ENCODE measurements around the gene FMN2. TPM values are rescaled to one million over a fixed set of nuclear protein-coding genes. Genes with fewer than 3 reads are reported as not detected.

The FMN2 gene
- total and polyA plus RNA-seq, 4 donors, result 17.1 to 78.7 (median 46.5) TPM

DNA sequence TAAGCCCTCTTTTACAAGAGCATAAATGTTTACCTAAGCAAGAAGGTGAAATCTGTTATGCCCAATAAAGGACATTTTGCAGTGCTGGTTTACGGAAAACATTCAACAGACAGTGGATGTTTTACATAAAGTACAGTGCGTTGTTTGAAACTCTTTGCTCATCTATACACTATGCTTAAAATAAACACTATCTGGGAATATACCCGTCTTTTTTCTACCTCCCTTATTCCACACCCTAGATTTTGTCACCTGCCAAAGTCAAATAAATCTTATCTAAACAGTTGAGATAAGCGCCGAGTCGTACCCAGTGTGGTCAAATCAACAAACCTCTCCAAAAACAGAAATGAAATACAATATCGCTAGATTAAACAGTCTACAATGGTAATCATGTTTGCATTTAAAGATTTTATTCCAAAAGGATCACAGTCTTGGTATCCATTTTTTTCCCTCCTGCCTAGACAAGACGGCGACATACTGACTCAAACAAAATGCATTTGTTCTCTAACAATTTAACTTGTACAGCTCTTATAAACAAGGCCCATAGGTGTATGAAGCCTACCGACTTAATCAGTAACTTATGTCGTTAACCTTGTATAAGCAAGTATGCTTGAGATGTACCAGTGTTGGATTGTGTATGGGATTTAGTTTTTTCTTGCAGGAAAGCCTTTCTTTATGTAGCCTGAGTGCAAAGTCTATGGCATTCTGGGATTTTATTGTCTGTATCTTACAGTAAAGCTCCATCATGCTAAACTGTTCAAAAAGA is 189.1 kb downstream of the FMN2 start:
- Histone ChIP-seq H3K4me3 (ENCODE audit: low read depth, low read length) (no peak overlapping the region), H3K27me3 (ENCODE audit: control insufficient read depth, insufficient read depth, low read length) (no peaks in the 10 kb centered on the region), H3K4me1 (ENCODE audit: control insufficient read depth, insufficient read depth, low read length) (no peaks in the 10 kb centered on the region), H3K27ac (ENCODE audit: low read depth, low read length) (no peak overlapping the region), H3K36me3 (ENCODE audit: control insufficient read depth, insufficient read depth, low read length) (no peaks in the 10 kb centered on the region), H3K9me3 (ENCODE audit: control insufficient read depth, insufficient read depth, low read length) (no peaks in the 10 kb centered on the region)
- WGBS (ENCODE audit: insufficient coverage), result 90% methylated on average over 6 of the region's 11 CpGs
- DNase-seq (ENCODE audit: low read depth in 4 of 6, low spot score in 6 of 6), result no peak

DNA sequence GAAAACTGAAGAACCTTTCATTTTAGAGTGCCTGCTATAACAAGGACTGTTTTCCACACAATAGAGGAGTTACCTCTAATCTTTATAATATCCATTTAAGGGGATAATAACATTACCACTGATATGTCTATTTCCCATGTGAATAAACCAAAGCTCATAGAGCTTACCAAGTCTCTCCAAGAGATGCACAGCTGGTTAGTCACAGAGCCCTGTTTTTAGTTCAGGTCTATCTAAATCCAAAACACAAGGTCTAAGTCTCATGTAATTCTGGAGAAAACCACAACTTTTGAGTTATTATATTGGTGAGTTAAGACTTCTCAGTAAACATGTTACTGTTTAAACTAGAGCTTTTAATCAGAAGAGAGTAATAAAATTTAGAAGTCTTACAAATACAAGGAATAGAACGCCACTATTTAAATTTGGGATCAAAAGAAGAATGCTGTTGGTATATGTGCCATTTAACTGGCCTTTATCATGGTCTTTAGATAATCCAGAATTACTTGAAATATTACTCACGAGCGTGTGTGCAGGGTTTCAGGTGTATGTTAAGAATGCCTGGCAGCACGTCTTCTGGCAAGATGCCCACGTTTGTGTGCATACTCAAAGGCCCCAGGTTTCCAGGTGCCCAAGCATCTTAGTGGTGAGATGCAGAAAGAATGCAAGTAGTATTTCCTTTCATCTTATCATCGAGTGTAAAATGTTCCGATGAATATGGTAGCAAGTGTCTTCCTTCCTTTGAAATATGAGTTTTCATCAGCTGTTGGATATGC is 190.6 kb downstream of the FMN2 start:
- Histone ChIP-seq H3K36me3 (ENCODE audit: control insufficient read depth, insufficient read depth, low read length) (no peaks in the 10 kb centered on the region), H3K9me3 (ENCODE audit: control insufficient read depth, insufficient read depth, low read length) (no peaks in the 10 kb centered on the region), H3K27me3 (ENCODE audit: control insufficient read depth, insufficient read depth, low read length) (no peaks in the 10 kb centered on the region), H3K4me1 (ENCODE audit: control insufficient read depth, insufficient read depth, low read length) (no peaks in the 10 kb centered on the region), H3K4me3 (ENCODE audit: low read depth, low read length) (no peak overlapping the region), H3K27ac (ENCODE audit: low read depth, low read length) (no peak overlapping the region)
- DNase-seq (ENCODE audit: low read depth in 4 of 6, low spot score in 6 of 6), result no peak
- WGBS (ENCODE audit: insufficient coverage), result no CpG with 5 or more reads among the region's 7 CpGs

DNA sequence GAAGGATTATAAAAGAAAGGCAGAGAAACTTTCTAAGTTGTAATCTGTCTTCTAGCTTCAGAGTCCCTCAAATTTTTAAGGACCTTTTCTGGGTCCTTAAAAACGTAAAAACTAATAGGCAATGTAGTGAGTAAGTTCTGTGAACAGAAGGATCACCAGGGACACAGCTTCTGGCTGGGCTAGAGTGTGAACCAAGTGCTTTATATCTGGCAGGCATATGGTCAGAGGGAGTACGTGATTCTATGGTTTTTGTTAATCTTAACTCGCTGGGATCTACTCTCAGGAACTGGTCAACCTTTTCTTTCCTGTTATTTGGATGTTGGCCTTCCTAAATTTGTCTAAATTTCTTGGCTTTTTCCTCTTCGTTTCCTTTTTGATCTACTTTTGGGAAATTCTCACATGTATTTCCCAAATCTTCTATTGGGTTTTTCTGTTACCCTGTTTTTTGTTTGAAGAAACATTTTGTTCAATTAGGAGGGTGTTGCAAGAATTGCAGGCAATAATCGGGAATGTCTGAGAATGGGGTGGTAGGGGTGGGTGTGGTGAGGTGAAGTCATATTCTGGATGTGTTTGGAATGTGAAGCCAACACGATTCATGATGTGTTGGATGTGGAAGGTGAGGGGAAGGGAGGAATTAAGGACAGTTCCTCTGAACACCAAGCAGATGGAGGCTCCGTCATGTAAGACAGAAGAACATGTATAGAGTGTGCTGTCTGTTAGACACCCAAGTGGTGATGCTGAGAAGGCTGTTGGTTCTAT is 193.2 kb downstream of the FMN2 start:
- Histone ChIP-seq H3K4me3 (ENCODE audit: low read depth, low read length) (no peak overlapping the region), H3K27ac (ENCODE audit: low read depth, low read length) (no peak overlapping the region)
- whole genome bisulfite sequencing (ENCODE audit: insufficient coverage), result 93% methylated on average over 3 of the region's 7 CpGs

DNA sequence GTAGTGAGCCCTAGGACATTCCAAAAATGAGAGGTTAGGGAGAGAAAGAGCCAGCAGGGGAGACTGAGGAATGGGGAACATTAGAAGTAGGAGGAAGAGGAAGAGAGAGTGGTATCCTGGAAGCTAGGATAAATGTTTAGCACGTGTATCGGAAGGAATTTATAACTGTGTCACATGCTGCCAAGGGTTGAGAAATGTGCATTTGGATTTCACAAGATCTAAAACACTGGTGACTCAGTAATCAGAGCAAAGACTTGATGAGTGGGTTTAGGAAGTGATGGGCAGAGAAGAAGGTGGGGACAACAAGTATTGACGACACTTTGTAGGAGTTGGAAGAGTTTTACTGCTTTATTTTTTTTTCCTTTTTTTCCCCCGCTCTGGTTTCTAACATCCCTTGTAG is 193.9 kb downstream of the FMN2 start:
- Histone ChIP-seq H3K36me3 (ENCODE audit: control insufficient read depth, insufficient read depth, low read length) (no peaks in the 10 kb centered on the region), H3K4me3 (ENCODE audit: low read depth, low read length) (no peak overlapping the region), H3K9me3 (ENCODE audit: control insufficient read depth, insufficient read depth, low read length) (no peaks in the 10 kb centered on the region), H3K27me3 (ENCODE audit: control insufficient read depth, insufficient read depth, low read length) (no peaks in the 10 kb centered on the region), H3K27ac (ENCODE audit: low read depth, low read length) (no peak overlapping the region), H3K4me1 (ENCODE audit: control insufficient read depth, insufficient read depth, low read length) (no peaks in the 10 kb centered on the region)
- 88% methylated on average over 2 of the region's 4 CpGs for WGBS (ENCODE audit: insufficient coverage)
- DNase-seq (ENCODE audit: low read depth in 4 of 6, low spot score in 6 of 6), result no peak

More for the DNA sequence above, 193.2 kb downstream of the FMN2 start:
- DNase-seq (ENCODE audit: low read depth in 4 of 6, low spot score in 6 of 6), result no peak
- Histone ChIP-seq H3K27me3 (ENCODE audit: control insufficient read depth, insufficient read depth, low read length) (no peaks in the 10 kb centered on the region), H3K4me1 (ENCODE audit: control insufficient read depth, insufficient read depth, low read length) (no peaks in the 10 kb centered on the region), H3K36me3 (ENCODE audit: control insufficient read depth, insufficient read depth, low read length) (no peaks in the 10 kb centered on the region), H3K9me3 (ENCODE audit: control insufficient read depth, insufficient read depth, low read length) (no peaks in the 10 kb centered on the region)

DNA sequence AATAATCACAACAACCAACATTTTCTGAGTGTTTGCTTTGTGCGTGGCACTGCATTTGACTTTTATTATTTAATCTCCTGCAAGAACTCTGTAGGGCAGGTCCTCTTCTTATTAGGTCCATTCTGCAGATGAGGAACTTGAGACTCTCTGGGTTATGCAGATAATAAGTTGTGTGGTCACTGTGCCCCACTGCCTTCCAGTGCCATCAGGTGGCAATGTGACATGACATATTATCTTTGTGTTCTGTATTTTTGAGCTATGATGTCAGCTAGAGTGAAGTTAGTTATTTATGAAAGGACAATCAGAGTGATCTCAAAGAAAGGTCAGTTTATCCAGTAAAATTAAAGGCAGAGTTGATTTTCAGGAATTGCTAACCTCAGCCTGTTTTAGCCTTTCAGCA is 196.0 kb downstream of the FMN2 start:
- no peaks in the 10 kb centered on the region for H3K27me3 ChIP-seq (ENCODE audit: control insufficient read depth, insufficient read depth, low read length)
- WGBS (ENCODE audit: insufficient coverage), result no CpG with 5 or more reads among the region's 1 CpG
- no peaks in the 10 kb centered on the region for H3K9me3 ChIP-seq (ENCODE audit: control insufficient read depth, insufficient read depth, low read length)
- no peaks in the 10 kb centered on the region for H3K4me1 ChIP-seq (ENCODE audit: control insufficient read depth, insufficient read depth, low read length)
- no peak overlapping the region for H3K4me3 ChIP-seq (ENCODE audit: low read depth, low read length)
- H3K27ac ChIP-seq (ENCODE audit: low read depth, low read length), result no peak overlapping the region
- DNase-seq (ENCODE audit: low read depth in 4 of 6, low spot score in 6 of 6), result no peak
- H3K36me3 ChIP-seq (ENCODE audit: control insufficient read depth, insufficient read depth, low read length), result no peaks in the 10 kb centered on the region

DNA sequence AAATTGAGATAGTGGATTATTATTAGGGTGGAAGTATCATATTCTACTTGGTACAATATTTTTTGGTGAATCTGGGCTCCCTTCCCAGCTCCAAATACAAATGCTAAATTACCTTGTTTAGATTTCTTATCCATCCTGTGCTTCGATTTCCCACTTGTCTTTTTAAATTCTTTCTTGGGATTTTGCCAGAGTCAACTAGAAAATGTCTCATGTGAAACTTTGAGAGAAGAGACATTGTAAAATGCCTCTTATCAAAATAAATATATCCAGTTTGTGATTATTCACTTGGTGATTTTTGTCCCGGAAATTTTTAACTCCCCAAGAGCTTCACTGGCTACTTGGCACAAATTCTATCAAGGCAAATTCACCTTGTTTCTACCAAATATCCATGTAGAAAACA is 202.0 kb downstream of the FMN2 start:
- Histone ChIP-seq H3K4me3 (ENCODE audit: low read depth, low read length) (no peak overlapping the region), H3K27ac (ENCODE audit: low read depth, low read length) (no peak overlapping the region), H3K9me3 (ENCODE audit: control insufficient read depth, insufficient read depth, low read length) (no peaks in the 10 kb centered on the region), H3K27me3 (ENCODE audit: control insufficient read depth, insufficient read depth, low read length) (no peaks in the 10 kb centered on the region), H3K36me3 (ENCODE audit: control insufficient read depth, insufficient read depth, low read length) (peaks cover 5% of the 10 kb centered on the region), H3K4me1 (ENCODE audit: control insufficient read depth, insufficient read depth, low read length) (no peaks in the 10 kb centered on the region)
- 80% methylated on average over 1 of the region's 2 CpGs for WGBS (ENCODE audit: insufficient coverage)
- peak in 2 of 6 donors; percentile 16 to 44 for DNase-seq (ENCODE audit: low read depth in 4 of 6, low spot score in 6 of 6)

DNA sequence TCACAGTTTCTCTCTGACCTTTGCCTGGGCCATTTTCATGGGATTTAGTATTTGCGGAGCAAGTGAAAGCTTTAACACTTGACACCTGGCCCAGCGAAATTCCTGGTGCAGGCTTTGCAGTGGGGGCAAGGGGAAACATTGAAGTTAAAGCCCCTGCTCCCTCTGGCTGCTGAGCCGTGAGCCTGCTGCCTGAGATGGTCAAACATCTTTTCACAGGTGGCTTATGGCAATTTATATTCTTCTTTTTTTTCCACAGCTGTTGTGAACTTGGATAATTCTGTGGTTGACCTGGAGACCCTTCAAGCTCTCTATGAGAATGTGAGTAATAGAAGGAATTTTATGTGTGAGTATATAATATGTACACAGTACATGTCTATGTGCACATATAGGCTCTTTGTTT is 202.9 kb downstream of the FMN2 start:
- no peak for DNase-seq (ENCODE audit: low read depth in 4 of 6, low spot score in 6 of 6)
- 39% methylated on average over 2 of the region's 3 CpGs for whole genome bisulfite sequencing (ENCODE audit: insufficient coverage)
- Histone ChIP-seq H3K4me3 (ENCODE audit: low read depth, low read length) (no peak overlapping the region), H3K27ac (ENCODE audit: low read depth, low read length) (no peak overlapping the region), H3K27me3 (ENCODE audit: control insufficient read depth, insufficient read depth, low read length) (no peaks in the 10 kb centered on the region), H3K9me3 (ENCODE audit: control insufficient read depth, insufficient read depth, low read length) (no peaks in the 10 kb centered on the region), H3K4me1 (ENCODE audit: control insufficient read depth, insufficient read depth, low read length) (no peaks in the 10 kb centered on the region), H3K36me3 (ENCODE audit: control insufficient read depth, insufficient read depth, low read length) (peaks cover 7% of the 10 kb centered on the region)

DNA sequence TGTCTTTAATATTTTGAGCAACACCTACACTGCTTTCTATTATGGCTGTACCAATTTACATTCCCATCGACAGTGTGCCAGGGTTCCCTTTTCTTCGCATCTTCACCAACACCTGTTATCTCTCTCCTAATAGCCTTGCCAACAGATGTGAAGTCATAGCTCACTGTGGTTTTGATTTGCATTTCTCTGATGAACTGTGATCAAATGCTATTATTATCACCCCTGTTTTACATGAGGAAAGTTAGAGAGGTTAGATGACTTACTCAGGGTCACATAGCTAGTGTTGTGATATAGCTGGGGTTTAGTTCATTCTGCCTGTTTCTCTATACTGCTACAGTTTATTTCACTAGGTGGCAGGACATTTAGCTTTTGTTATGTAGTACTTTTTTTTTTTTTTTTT is 204.1 kb downstream of the FMN2 start:
- Histone ChIP-seq H3K36me3 (ENCODE audit: control insufficient read depth, insufficient read depth, low read length) (peaks cover 7% of the 10 kb centered on the region), H3K27ac (ENCODE audit: low read depth, low read length) (no peak overlapping the region), H3K9me3 (ENCODE audit: control insufficient read depth, insufficient read depth, low read length) (no peaks in the 10 kb centered on the region), H3K4me1 (ENCODE audit: control insufficient read depth, insufficient read depth, low read length) (no peaks in the 10 kb centered on the region), H3K27me3 (ENCODE audit: control insufficient read depth, insufficient read depth, low read length) (no peaks in the 10 kb centered on the region), H3K4me3 (ENCODE audit: low read depth, low read length) (no peak overlapping the region)
- whole genome bisulfite sequencing (ENCODE audit: insufficient coverage), result no CpG with 5 or more reads among the region's 2 CpGs
- DNase-seq (ENCODE audit: low read depth in 4 of 6, low spot score in 6 of 6), result no peak

DNA sequence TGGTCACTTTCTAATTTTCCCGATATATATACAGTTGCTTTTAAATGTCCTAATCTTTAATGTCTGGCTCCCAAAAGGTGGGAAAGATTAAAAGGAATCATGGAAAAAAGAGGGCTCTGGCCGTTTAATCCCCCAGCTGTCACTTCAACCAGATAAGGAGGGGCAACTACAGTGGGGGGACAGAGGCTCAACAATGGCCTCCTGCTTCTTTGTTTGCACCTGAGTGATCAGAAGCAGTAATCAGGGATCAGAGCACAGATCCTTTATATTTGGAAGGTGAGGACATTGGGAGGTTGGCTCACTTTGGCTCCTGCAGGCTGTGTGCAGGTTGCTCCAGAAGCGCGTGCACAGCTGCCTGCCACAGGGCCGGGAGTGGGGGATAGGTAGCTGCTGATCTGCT is 212.8 kb downstream of the FMN2 start:
- no peak for DNase-seq (ENCODE audit: low read depth in 4 of 6, low spot score in 6 of 6)
- Histone ChIP-seq H3K27me3 (ENCODE audit: control insufficient read depth, insufficient read depth, low read length) (no peaks in the 10 kb centered on the region), H3K27ac (ENCODE audit: low read depth, low read length) (no peak overlapping the region), H3K9me3 (ENCODE audit: control insufficient read depth, insufficient read depth, low read length) (peaks cover 11% of the 10 kb centered on the region), H3K4me1 (ENCODE audit: control insufficient read depth, insufficient read depth, low read length) (no peaks in the 10 kb centered on the region), H3K36me3 (ENCODE audit: control insufficient read depth, insufficient read depth, low read length) (peaks cover 3% of the 10 kb centered on the region), H3K4me3 (ENCODE audit: low read depth, low read length) (no peak overlapping the region)
- 50% methylated on average over 1 of the region's 5 CpGs for WGBS (ENCODE audit: insufficient coverage)

All from spinal cord (tissue), 10 donors.